LNCaP clone FGC (cell line): Measurements from ENCODE around the gene CFAP53.
"Not testable (repeated sequence)": the region's sequence is repeated elsewhere in the genome, so short reads cannot be mapped to it uniquely, and the experiment has no call there.

ENCODE experiments used
- DNase-seq: peaks from one replicate; pipeline ENCODE4 v3.0.0-alpha.2; 2011; ENCODE audit warnings: low read depth
- H3K4me3 ChIP-seq: 2 replicates; pipeline ENCODE4 v1.5.1; 2011; ENCODE audit warnings: mild to moderate bottlenecking, low read depth, low read length, control low read depth
- TF ChIP-seq, protein P1 (sequence below): IDR thresholded peaks from 2 replicates; pipeline ENCODE4 v1.5.1; 2012; ENCODE audit warnings: mild to moderate bottlenecking; ENCODE audit not compliant: control insufficient read depth, insufficient read depth; ENCODE audit errors: extremely low read depth

CFAP53 gene

DNA sequence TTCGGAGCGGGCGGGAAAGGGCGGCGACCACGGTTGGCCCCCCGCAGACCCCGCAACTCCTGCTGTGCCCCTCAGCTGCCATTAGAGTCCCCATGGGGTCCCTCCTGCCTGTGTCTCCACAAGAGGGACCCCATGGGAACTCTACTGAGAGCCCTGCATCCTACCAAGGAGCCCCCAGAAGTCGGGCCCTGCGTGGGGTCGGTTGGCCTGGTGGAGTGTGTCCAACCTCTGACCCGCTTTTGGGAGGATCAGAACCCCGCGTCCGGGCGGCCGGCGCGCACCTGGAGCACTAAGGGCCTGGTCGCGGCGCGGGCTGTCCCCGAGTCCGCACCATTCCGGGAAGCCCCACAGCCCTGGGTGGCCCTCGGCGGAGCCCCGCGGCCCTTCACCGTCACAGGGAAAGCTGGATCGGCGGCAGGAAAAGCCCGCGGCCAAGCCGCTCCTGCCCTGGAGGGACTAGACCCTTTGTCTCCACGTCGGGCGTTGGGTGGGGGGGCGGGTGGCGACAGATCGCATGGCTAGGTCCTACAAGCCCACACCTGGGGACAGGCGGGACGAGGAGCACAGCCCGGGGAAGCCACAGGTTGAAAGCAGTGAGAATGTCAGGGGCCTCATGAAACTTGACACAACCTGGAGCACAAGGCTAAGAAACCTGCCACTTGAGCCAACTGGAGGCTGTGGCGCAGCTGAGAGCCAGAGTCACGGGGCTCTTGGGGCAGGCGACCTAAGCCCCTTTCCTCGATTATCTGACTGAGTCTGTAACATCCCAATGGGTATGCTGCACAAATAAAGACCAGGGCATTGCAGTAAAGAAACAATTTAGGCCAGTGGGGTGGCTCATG, 32.4 kb upstream of the CFAP53 start:
- TF ChIP-seq, protein P1, sequence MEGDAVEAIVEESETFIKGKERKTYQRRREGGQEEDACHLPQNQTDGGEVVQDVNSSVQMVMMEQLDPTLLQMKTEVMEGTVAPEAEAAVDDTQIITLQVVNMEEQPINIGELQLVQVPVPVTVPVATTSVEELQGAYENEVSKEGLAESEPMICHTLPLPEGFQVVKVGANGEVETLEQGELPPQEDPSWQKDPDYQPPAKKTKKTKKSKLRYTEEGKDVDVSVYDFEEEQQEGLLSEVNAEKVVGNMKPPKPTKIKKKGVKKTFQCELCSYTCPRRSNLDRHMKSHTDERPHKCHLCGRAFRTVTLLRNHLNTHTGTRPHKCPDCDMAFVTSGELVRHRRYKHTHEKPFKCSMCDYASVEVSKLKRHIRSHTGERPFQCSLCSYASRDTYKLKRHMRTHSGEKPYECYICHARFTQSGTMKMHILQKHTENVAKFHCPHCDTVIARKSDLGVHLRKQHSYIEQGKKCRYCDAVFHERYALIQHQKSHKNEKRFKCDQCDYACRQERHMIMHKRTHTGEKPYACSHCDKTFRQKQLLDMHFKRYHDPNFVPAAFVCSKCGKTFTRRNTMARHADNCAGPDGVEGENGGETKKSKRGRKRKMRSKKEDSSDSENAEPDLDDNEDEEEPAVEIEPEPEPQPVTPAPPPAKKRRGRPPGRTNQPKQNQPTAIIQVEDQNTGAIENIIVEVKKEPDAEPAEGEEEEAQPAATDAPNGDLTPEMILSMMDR, result no peak
- DNase-seq, result no peak
- no peak overlapping the region for H3K4me3 ChIP-seq

DNA sequence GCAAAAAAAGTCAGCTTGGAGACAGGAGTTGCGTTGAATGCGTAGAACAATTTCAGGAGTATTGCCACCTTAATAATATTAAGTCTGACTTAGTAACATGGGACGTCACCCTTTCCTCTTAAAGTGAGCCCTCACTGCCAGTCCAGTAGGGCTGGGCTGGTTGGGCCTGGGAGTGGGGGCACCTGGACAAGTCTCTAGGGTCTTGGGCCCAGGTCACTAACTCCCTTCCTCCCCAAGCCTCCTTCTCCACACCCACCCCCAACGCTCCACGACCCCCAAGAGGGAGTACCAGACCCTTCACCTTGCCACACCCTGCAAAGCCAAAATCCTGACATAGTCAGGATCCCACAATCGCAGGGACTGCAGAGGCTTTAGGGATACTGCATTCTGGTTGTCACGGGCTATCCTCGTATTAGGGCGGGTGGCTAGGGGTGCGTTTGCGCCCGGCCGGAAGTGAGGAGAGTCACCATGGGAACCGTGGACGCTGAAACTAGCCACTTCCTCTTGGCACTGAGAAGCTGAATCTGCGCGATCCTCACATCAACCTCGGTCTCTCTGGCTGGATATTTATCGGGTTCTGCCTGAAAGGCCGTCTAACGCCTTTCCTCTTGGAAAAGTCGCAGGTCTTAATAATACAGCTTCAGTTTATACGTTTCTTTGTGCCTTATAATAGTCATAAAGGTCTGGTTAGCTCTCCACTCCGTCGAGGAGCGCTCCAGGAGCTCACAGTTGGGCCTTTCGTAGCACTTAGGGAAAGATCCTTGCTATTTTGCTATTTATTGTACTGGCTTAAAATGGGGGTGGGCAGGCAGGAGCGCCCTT, 31.5 kb upstream of the CFAP53 start:
- no peak overlapping the region for H3K4me3 ChIP-seq
- TF ChIP-seq, protein P1, result no peak
- DNase-seq, result no peak

DNA sequence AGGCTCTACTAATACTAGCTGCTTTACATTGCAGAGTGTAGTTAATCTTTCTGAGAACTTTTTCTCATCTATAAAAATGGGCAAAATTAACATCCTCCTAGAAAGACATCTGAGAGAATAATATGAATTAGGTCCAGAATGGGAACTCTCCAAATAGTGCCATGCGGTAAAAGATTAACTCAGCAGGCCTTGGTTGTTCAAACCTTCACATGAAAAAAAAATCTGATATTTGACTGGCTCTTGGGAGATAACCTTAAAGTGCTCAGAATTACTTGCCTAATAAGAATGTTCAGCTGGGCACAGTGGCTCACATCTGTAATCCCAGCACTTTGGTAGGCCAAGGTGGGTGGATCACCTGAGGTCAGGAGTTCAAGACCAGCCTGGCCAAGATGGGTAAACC, 26.7 kb upstream of the CFAP53 start:
- DNase-seq, result no peak
- no peak overlapping the region for H3K4me3 ChIP-seq
- TF ChIP-seq, protein P1, result no peak

DNA sequence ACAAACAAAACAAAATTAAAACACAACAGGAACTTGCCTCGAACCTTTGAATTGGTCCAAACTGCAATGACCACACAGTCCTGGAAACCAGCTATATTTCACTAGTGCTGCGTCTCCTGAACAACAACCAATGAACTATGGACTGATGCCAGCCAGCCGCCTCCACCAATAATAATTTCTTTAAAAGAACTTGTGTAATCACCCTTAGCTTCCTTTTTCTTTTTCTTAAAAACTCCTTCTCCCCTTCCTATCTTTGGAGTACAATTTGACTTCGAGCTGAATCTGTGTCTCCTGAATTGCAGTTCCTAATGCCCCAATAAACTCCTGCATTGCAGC, 22.8 kb upstream of the CFAP53 start:
- TF ChIP-seq, protein P1, result no peak

DNA sequence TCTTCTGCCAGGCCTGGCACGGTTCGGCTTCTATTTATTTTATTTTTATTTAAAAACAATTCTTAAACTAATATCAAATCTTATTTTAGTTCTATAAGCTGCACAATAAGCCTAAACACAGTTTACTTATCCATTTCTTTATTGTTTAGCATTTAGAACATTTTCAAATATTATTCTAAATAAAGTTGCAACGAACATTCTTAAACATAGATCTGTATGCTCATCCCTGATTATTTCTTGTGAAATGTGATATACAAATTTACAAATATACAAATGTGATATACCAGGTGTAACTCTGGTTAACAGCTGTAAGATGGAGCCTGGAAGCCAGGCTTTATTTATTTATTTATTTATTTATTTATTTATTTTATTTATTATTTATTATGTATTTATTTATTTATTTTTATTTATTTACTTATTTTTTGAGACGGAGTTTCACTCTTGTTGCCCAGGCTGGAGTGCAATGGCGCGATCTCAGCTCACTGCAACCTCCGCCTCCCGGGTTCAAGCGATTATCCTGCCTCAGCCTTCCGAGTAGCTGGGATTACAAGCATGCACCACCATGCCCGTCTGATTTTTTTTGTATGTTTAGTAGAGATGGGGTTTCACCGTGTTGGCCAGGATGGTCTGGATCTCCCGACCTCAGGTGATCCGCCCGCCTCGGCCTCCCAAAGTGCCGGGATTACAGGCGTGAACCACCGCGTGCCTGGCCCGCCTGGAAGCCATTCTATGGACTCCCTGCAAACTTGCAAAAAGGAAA, 22.2 kb upstream of the CFAP53 start:
- not testable (repeated sequence) for DNase-seq
- H3K4me3 ChIP-seq, result peak overlapping the region; percentile 68

More for the DNA sequence above, 22.8 kb upstream of the CFAP53 start:
- DNase-seq, result no peak
- no peak overlapping the region for H3K4me3 ChIP-seq

DNA sequence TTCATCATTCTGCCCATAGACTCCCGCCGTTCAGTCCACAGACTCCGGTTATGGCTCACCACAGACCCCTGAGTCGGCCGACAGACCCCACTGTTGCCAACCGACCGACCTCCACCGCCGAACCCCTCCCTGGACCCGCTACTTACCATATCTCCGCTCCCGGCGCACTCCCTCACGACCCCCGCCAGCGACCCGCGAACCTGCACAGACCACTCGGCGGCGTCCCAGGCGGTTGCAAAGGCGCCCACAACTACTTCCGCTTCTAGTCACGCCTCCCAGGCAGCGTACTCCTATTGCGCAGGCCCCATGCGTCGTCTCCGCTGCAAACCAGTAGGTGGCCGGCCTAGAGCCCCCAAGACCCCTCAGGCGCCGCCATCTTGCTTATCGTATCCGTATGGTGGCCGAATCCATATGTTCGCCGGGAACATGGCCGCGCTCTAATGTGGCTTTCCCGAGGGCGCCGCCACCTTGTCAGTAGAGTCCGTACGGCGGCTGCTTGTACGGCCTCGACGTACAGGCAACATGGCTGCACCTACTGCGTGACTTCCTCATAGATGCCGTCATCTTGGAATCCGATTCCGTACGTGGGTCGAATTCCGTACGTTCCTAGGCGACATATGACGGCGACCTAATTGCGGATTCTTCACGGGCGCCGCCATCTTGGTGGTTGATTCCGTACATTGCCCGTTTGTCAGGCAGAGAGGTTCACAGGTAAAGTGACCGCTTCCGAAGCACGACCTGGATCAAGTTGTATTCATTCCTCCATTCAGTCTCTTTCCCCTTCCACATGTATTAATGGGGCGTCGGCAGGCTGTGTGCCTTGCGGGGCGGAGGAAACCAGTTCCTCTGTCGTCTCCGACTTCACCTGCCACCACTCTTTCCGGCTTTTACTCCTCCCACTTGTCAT, 21.4 kb upstream of the CFAP53 start, which contains the start of gene CXXC1:
CXXC1 (minus strand) TSS at position 252 of the 907 bp plus-strand sequence; CDS start at position 149, 103 bp downstream.
- H3K4me3 ChIP-seq, result peak within 1 kb of the TSS; percentile 68
- TF ChIP-seq, protein P1, result peak; percentile 23
- DNase-seq, result peak; percentile 99
